GM18907 (cell line): ENCODE measurements around the gene RPH3AL.

Experiments used
- ATAC-seq: cut with Tn5 transposase; IDR thresholded peaks from one replicate; pipeline ENCODE4 v1.9.1; 2021; ENCODE audit warnings: mild to moderate bottlenecking, moderate library complexity; ENCODE audit not compliant: unreplicated experiment

Gene RPH3AL

GRCh38 chr17:163514-164098, 189.0 kb downstream of the RPH3AL start:
- no peak for ATAC-seq

DNA sequence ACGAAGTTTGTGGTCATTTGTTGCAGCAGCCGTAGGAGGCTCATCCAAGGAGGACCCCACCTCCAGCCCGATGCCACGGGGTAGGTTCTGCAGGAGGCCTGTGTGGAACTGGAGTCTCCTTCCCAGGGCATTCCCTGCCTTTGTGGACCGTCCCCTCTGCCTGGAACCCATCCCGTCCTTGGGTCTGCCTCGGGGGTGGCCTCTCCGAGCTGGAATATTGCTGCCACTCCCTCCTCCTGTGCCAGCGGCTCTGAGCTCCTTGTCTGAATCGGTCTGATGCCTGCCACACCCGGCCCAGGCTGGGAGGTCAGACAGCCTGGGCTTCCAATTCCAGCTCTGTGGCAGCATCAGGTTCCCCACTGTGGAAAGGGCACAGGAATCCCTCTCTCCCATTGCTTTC, 189.9 kb downstream of the RPH3AL start:
- no peak for ATAC-seq
